GM12865 (cell line): ENCODE results near the gene BAZ2B.

Experiments
- DNase-seq: peaks from one replicate; pipeline ENCODE4 v3.0.0; 2010; ENCODE audit warnings: low read depth
- H3K4me3 ChIP-seq: 2 replicates; pipeline ENCODE4 v1.5.1; 2011; ENCODE audit warnings: mild to moderate bottlenecking, low read depth, low read length, control low read depth
- CTCF ChIP-seq: IDR thresholded peaks from 2 replicates; pipeline ENCODE4 v1.5.1; 2011; ENCODE audit warnings: low read length, control low read depth, low read depth, inconsistent platforms; ENCODE audit not compliant: insufficient read depth; ENCODE audit errors: missing control alignments

The BAZ2B gene

GRCh38 chr2:159604159-159604558 is 12.2 kb downstream of the BAZ2B start:
- DNase-seq = no peak
- no peak for TF ChIP-seq CTCF
- H3K4me3 ChIP-seq = no peak overlapping the region

GRCh38 chr2:159600752-159601151 is 15.6 kb downstream of the BAZ2B start:
- H3K4me3 ChIP-seq = no peak overlapping the region
- DNase-seq = no peak
- no peak for TF ChIP-seq CTCF

- no peak overlapping the region for H3K4me3 ChIP-seq
- TF ChIP-seq CTCF = no peak
- DNase-seq = no peak
Observed at GRCh38 chr2:159595410-159596046, 20.8 kb downstream of the BAZ2B start.

GRCh38 chr2:159592441-159592840 is 23.9 kb downstream of the BAZ2B start:
- no peak for TF ChIP-seq CTCF
- no peak for DNase-seq
- H3K4me3 ChIP-seq = no peak overlapping the region

GRCh38 chr2:159591221-159591620 is 25.1 kb downstream of the BAZ2B start:
- no peak for DNase-seq
- no peak for TF ChIP-seq CTCF
- no peak overlapping the region for H3K4me3 ChIP-seq

- H3K4me3 ChIP-seq = no peak overlapping the region
- TF ChIP-seq CTCF = no peak
- no peak for DNase-seq
Observed at GRCh38 chr2:159589286-159589685, 27.1 kb downstream of the BAZ2B start.

GRCh38 chr2:159586034-159586433 is 30.3 kb downstream of the BAZ2B start:
- DNase-seq = no peak
- H3K4me3 ChIP-seq = no peak overlapping the region
- no peak for TF ChIP-seq CTCF
